ELF-1 (cell line): Measurements from ENCODE around the gene SLC34A3.

Experiments
- DNase-seq: peaks from one replicate; pipeline ENCODE4 v3.0.0-alpha.2; 2016; ENCODE audit warnings: low read depth, low spot score

Gene SLC34A3

DNA sequence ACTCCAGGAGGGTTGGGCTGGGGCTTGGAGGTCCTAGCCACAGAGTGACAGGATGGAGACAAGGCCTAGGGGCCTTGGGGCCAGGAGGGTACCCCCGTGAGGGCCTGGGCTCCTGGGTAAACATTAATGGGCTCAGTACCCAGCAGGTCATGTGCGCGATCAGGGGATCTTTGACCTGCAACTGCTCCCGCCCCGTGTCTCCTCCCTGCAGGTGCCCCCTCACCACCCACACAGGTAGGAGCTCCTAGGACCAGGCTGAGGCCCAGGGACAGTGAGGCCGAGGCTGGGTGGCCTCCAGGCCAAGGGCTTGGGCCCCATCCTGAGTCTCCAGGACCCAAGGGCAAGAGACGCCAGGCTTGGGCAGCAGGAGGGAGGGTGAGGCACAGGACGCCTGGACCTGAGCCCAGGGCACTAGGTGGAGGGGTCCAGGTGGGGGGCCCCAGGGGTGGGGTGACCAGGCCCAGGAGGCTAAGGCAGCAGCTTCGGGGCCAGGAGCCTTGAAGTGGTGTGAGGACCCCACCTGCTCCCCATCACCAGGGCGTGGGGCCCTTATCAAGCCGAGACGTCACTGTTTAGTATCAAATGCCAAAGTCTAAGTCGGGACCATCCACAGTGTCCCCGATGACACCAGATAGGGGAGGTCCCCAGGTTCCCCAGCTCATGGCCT, at the start of gene SLC34A3:
SLC34A3 (plus strand) TSS at position 197 of the 667 bp plus-strand sequence. CDS start 802 bp downstream, outside the sequence.
- DNase-seq, result no peak

DNA sequence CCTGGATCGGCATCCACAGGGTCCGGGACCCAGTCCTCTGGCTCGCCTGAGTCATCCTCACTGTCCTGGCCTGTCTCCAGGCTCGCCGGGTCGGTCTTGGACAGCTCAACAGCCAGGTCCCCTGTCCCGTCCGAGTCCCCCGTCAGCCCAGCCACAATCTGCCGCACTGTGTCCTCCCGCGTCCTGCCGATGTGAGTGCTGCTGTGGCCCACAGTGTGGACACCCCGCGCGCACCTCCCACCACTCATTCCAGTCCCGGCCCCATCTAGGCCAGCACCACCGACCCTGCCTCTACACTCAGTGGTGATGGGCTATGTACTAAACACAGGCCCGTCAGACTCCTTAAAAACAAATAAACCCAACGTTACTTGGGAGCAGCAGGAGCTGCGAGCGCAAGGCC, 49.0 kb upstream of the SLC34A3 start:
- DNase-seq, result no peak

DNA sequence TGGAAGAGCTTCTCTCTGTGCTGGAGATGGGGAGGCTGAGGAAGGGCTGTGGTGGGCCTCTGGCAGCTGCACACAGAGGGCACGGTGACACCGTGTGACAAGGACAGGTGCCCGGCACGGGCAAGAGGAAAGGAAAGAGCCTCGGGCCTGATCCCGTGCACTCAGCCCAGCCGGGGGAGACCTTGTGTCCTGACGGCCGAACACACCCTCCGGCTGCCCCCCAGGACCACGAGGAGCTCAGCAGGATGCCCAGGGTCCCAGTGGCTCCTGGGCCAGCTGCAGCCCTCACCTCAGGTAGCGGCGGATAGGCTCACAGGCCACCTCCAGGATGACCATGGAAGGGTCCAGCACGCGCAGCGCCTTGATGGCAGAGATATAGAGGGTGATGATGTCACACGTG, 47.9 kb upstream of the SLC34A3 start:
- no peak for DNase-seq

DNA sequence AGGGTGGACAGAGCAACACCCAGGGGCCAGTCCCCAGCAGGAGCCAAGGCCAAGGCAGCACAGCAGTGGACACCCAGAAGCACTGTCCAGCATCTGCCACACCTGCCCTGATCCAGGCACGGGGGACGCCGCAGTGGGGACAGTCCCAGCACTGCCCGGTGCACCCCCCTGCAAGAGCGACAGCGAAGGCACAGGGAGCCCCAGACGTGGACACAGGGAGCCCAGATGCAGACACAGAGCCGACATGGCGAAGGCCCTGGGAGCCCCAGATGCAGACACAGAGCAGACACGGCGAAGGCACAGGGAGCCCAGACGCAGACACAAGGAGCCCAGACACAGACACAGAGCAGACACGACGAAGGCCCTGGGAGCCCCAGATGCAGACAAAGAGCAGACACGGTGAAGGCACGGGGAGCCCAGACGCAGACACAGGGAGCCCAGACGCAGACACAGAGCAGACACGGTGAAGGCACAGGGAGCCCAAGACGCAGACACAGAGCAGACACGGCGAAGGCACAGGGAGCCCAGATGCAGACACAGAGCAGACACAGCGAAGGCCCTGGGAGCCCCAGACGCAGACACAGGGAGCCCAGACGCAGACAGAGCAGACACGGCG, 46.6 kb upstream of the SLC34A3 start:
- DNase-seq, result no peak

DNA sequence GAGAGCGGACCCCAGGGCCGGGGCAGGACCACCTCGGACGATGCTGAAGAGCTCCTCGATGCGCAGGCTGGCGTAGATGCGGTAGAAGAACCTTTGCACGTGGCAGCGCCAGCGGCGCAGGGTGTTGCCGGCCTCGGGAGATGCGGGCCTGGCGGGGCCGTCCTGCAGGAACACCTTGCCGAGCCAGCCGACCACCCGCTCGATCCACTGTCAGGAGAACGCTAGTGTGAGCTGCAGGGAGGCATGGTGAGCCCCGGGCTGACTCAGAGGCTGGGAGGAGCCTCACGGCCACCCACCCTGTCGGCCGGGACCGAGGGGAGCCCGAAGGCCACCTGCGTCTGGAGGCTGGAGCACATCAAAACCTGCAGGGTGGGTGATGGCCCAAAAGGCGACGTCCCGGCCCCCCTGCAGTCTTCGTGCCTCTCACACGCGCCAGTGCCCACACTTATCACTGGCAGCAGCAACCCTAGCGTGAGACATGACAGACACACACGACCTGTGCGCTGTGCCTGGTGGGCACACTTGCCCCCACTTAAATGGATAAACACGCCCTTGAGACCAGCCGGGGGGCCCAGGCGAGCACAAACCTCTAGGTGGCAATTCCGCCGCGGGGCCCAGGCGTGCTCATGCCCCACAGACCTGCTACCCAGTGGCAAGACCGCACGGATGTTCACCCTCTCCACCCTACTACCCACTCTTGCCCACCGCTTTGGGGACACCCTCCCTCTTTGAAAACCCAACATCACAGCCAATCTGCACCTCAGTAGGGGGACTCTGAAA, 45.6 kb upstream of the SLC34A3 start:
- DNase-seq, result no peak

DNA sequence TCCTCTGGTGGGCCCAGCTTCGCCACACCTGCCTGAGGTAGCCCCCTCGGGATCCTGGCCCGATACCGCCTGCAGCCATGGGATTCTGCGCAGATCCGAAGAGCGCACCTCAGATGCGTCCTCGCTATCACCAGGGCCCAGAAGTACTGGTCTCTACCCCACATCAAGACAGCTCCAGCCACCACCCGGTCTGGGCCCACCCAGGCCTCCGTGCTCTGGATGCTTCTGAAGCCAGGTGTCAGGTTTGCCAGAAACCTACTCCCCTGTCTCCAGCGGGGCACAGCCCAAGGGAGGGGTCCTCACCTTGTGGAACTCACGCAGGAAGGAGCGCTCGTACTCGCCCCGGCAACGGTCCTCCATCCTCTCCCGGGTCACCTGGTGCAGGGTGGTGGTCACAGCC, 44.8 kb upstream of the SLC34A3 start:
- no peak for DNase-seq

DNA sequence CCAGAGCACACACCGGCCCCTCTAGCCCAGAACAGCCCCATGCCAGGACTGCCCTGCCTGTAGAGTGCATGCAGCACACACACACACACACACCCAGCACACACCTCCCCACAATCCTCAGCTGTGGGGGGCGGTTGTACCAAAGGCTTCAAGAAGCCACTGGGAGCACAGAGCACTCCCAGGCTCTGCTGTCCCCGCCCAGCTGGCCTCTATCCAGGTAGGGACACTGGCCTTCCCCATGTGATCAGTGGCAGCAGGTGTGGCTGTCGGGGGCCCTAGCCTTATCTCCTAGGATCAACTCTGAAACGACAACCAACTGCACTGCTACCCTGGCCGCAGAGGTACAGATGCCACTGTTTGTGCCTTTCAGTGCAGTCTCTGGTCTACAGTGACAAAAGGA, 44.3 kb upstream of the SLC34A3 start:
- DNase-seq, result no peak

DNA sequence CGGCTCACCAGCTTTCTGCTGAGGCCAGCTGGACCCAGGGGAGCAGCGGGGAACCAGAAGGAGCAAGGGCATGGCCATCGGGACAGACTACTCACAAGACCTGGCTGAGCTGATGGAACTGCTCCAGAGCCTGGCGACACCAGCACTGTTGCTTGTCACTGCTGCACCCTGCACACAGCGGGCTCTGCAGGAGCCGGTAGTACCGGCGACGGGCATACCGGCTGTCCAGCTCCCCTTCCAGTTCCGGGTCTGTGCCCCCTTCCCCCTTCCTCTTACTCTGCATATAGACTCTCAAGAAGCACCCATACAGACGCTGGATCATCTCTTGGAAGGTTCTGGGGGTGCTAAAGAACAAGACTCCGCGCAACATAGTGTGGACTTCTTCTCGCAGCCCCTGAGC, 43.3 kb upstream of the SLC34A3 start:
- no peak for DNase-seq

DNA sequence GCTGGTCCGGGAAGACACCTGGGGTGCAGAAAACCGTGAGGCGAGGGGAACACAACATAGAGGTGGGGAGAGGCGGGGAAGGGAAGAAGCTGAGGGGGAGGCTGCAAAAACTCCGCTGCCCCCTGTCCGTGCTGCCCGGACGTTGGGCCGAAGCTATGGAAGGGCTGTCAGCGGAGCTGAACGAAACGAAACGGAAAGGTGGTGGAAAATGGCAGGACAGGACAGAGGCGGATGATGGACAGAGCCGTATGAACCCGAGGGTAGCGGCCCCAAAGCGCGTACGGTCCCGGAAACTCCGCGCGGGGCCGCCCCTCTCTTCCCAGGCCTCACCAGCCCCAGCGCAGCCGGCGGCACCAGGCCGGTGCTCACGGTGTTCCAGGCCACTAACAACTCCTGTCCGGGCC, 42.6 kb upstream of the SLC34A3 start:
- no peak for DNase-seq

DNA sequence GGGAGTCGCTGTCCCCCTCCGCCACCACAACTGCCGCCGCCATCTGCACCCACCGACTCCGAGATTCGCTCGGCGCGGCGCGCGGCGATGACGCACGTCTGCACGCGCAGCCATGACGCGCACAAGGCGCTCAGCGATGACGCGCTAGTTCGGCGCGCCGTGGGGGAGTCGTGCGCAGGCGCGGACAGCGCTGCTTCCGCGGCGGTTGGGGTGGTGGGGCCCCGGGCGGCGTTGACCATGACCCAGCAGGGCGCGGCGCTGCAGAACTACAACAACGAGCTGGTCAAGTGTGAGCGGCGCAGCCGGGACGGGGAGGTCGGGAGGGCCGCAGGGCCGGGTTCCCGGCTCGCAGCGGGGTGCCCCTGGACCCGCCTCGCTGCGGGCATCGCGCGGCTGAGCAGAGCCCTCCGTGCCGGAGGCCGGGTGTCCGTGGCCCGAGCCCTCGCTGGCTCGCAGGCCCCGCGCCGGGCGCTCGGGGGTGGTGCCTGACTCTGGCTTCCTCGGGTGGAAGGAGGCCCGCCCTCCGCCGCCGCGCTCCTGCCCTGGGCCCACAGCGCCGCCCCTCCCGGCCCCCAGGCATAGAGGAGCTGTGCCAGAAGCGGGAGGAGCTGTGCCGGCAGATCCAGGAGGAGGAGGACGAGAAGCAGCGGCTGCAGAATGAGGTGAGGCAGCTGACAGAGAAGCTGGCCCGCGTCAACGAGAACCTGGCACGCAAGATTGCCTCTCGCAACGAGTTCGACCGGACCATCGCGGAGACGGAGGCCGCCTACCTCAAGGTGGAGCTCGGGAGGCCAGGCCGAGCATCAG, 42.0 kb upstream of the SLC34A3 start, which contains the start of the genes ANAPC2 and SSNA1:
ANAPC2 (minus strand) TSS at position 71 of the 807 bp plus-strand sequence; CDS start at position 43, 28 bp downstream.
SSNA1 (plus strand) TSS at position 187 of the 807 bp plus-strand sequence; CDS start at position 238, 51 bp downstream.
- DNase-seq, result peak; percentile 93

DNA sequence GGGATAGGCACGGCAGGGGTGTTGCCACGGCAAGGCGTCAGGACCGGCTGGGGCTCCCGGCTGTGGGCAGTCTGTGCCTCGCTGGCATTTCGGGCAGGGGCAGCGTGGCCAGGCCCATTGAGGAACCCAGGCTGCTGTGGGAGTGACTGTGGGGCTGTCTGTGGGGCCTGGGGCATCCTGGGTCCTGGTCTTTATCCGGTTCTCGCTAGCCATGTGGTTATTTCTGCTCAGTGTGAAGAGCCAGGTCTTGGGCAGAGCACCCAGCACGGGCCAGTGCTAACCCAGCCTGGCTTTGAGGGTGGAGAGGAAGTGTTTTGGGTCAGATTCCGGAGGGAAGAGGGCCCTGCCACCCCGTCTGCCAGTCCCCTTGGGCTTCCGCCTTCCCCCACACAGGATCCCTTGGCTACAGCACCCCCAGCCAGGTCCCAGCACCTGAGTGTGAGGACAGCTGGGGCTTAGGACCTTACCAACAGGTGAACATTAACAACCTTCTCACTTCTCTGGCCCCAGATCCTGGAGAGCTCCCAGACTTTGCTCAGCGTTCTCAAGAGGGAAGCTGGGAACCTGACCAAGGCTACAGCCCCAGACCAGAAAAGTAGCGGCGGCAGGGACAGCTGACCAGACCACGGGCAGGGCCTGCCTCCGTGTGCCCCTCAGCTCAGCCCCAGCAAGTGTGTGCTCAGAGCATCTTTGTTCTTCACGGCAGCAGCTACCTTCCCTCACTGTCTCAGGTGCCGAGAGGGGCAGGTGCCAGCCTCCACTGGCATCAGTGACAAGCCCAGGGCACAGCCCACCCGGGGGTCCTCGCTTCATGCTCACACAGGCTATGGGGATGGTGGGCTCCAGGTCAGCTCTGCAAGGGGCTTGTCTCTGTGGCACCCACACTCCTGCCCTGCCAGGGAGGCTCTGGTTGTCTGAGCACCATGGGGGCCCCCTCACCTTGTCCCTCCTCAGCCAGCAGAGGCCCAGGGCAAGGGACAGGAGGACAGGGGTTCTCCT, 41.1 kb upstream of the SLC34A3 start:
- no peak for DNase-seq

DNA sequence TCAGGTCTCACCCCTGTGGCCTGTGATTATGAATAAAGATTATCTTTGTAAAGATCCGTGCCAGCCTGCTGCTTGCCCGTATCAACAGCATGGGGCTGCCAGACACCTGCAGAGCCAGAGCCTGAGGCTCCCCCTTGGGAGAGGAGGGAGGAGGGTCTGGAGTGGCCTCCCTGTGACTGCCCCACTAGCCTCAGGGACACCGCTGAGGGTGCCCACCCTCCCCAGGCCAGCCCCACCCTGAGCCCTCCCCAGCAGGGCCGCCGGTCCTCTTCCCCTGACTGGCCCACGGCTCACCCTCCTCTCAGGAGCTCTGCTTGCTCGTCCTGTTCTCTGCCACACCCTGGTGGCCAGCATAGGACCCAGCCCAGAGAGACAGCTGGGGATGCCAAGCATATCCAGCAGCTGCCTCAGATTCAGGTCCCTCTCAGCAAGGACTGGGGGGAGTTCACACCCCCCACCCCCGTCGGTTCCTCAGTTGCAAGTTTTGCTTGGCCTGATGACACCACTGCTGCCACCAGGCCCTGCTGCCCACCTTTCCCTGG, 40.3 kb upstream of the SLC34A3 start:
- DNase-seq, result no peak

DNA sequence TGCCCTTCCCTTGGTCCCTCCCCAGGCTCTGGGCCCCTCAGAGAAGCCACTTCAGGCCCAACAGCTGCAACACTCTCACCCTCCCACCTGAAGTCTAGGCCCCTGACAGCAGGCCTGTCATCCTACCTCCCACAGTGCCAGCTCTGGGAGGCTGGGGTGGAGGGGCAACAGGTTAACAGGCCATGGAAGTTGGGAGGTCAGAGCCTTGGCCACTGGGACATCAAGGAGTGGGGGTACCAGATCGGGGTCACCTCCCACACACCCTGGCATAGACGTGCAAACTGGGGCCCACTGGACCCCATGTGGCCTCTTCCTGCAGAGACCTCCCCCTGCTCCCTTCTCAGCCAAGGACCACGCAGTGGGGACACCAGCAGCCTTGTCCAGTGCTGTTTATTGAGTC, 39.5 kb upstream of the SLC34A3 start:
- DNase-seq, result no peak

DNA sequence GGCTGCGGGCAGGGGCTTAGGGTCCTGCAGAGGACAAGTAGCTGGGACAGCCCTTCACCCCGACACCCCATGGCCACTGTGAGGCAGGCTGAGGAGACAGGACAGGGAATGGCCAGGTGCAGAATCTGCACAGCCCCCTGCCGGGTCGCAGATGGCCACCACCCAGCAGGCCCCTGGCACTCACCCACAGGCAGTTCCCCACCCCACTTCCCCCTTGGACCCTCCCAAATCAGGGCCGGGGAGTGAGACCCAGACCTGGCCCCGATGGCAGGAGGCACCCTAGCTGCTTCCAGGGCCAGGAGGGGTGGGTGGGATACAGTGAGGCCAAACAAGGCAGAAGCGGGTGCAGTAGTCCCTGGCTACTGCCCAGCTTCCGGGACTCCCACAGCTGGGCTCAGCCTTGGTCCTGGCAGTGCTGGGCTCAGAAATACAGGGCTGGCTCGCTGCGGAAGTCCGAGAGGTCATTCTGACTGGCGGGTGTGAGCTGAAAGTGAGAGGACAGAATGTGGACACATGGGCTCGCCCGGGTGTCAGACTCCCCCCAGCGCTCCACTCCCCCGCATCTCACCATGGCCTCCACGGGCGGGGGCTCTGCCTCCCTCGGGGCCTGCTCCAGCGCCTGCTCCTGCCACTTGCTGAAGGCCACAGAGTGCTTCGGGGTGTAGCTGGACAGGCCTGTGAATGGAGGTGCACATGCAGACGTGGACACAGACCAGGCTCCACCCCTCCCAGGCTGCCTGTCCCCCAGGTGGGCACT, 38.8 kb upstream of the SLC34A3 start:
- DNase-seq, result no peak

DNA sequence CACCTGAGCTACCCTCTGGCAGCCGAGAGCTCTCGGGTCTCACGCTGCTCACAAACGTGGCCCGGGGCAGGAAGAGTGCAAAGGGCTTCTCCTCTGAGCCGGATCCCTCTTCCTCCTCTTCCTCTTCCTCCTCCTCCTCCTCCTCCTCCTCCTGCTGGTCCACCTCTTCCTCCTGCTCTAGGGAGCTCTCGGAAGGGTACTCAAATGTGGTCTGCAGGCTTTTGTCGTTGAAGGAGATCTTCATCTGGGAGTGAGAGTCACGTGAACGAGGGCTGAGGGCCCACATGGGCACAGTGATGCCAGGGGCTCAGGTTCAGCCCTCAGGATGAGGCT, 38.3 kb upstream of the SLC34A3 start:
- no peak for DNase-seq

DNA sequence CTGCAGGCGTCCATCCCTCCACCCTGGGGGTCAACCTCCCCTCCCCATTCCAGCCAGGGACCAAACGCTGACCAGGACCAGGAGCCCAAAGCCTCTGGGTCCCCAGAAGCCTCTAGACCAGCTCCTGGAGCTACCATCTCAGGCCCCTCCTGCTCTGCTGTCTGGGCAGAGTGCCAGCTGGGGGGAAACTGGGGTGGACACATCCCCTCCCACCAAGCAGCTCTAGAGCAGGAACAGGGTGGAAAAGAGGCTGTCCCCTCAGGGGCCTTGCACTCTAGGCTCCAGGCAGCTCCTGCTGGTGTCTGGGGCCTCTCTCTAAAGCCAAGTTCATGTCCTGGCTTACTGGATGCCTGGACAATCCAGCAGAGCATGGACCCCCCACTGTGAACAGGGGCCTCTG, 37.8 kb upstream of the SLC34A3 start:
- no peak for DNase-seq

DNA sequence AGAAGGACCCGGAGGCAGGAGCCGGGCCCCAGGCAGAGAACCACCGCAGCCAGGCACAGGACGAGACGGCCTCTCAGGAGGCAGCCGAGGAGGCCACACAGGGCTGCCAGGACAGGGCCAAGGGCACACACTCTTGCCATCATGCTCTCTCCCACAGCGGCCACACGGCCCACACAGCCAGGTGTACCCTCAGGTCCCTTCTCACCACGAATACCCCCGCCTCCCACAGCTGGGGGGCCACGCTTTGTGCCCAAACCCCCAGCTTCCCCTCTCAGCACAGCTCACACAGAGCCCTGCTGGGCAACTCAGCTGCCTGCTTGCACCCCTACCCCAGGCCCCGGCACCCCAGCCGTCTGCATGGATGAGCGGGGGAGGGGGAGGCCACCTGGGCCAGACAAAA, 36.9 kb upstream of the SLC34A3 start:
- no peak for DNase-seq

DNA sequence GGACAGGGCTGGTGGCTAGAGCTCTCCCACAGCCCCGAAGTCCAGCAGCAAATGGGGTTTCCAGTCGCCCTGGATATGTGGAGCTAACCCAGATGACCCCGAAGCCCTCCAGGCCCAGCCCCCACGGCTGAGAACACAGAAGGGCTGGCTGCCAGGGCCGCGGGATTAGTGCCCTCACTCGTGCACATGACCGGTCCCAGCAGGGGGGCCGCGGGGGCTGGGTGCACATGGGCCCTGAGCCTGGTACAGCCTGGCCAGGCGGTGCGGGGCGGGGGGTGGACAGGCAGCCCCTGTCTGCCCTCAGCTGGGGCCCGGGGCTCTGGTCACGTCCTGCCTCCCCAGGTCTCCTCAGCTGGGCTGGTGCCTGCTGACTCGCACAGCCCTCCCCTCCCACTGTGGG, 36.3 kb upstream of the SLC34A3 start:
- no peak for DNase-seq

DNA sequence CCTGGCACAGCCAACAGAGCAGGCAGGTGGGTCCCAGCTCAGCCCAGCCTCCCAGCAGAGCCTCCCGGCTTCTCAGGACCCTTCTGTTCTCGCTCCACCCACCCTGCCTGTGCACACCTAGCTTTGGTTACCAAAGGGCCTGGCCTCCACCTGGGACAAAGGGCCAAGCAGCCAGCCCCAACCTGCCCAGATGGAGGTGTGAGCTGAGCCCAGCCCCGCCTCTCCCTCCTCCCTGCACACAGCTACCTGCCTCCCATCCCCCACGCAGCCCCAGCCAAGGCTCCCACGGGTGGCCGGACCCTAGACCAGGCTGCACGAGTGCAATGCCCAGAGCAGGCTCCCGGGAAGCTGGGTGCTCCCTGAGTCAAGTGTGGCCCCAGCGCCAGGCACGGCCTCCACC, 35.8 kb upstream of the SLC34A3 start:
- DNase-seq, result no peak
